SJCRH30 (cell line): ENCODE data around the gene MRTO4. TPM values are rescaled to one million over a fixed set of nuclear protein-coding genes. Genes with fewer than 3 reads are reported as not detected.
A peak's percentile ranks its signal among the peaks of the same experiment; 100 is the strongest.

Source experiments
- DNase-seq, 2 experiments: peaks; one replicate each; pipeline ENCODE4 v3.0.0-alpha.2; 2015 to 2020
- H3K27ac ChIP-seq: fragments of 250-450 bp; sonication (Bioruptor Pico); 2 replicates; pipeline ENCODE4 v1.5.1; 2020; ENCODE audit warnings: mild to moderate bottlenecking, moderate library complexity
- H3K27me3 ChIP-seq: fragments of 250-450 bp; sonication (Bioruptor Pico); 2 replicates; pipeline ENCODE4 v1.5.1; 2020; ENCODE audit warnings: mild to moderate bottlenecking, moderate library complexity
- H3K36me3 ChIP-seq: fragments of 250-450 bp; sonication (Bioruptor Pico); 2 replicates; pipeline ENCODE4 v1.5.1; 2020; ENCODE audit warnings: mild to moderate bottlenecking, moderate library complexity
- H3K4me1 ChIP-seq: fragments of 250-450 bp; sonication (Bioruptor Pico); 2 replicates; pipeline ENCODE4 v1.5.1; 2020; ENCODE audit warnings: mild to moderate bottlenecking, moderate library complexity
- H3K4me3 ChIP-seq: fragments of 250-450 bp; sonication (Bioruptor Pico); 2 replicates; pipeline ENCODE4 v1.5.1; 2020; ENCODE audit warnings: mild to moderate bottlenecking, moderate library complexity
- H3K9me3 ChIP-seq: fragments of 250-450 bp; sonication (Bioruptor Pico); replicated peaks from 2 replicates; pipeline ENCODE4 v1.5.1; 2020; ENCODE audit warnings: mild to moderate bottlenecking, moderate library complexity
- total RNA-seq: library from RNA; depleted of rRNA; stranded (reverse); fragments of >200 nt; shearing (Covaris generic); gene quantifications from 2 replicates; pipeline ENCODE4 v1.2.3, GENCODE V29; 2014; rRNA removed

Gene MRTO4
- 84.7 and 87.0 TPM in 2 replicates for total RNA-seq

DNA sequence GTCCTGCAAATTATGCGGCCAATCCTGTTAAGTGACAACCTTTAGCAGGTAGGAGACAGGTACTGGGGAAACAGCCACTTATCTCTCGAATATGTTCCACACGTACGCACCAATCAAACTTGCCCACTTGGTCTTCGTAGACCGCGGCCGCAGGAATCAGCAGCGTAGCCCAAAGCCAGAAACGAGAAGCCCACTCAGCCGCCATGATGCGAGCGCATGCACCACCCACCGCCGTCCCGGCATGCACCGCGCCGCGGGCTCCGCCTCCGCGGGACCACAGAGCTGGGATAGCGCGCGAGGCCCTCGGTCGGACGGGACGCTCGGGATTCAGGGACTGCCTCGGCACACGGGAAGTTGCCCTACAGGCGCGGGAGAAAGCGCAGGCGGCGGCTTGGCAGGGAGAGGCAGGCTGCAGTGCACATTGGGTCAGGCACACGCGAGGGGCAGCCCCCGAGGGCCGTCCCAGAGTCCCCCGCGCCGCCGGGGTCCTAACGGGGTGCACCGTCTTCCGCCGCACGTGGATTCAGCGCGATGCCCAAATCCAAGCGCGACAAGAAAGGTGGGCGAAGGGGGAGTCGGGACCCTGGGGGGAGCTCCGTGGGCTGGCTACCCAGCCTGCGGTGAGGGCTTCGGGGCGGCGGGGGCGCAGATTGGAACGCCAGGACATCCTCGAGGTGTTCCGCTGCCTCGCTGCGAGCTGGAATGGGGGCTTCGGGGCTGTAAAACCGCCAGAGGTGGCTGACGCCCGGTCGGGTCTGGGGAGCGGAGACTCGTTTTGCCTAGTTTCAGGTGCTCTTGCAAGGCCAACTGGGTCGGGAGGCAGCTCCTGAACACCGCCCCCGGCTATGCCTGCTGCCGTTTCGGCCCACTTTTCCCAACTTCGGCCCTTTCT is at the start of gene MRTO4, which contains the start of gene EMC1:
MRTO4 (plus strand) TSS at position 501 of the 892 bp plus-strand sequence; CDS start at position 532, 31 bp downstream.
EMC1 (minus strand) TSS at position 220 of the 892 bp plus-strand sequence; CDS start at position 205, 15 bp downstream.
- peak within 1 kb of the TSS; percentile 99 for H3K27ac ChIP-seq
- no peaks in the 10 kb centered on the region for H3K9me3 ChIP-seq
- peak within 1 kb of the TSS; percentile 86 for H3K4me3 ChIP-seq
- DNase-seq: peak; percentile 91 to 92
- H3K27me3 ChIP-seq: no peaks in the 10 kb centered on the region
- H3K4me1 ChIP-seq: peaks cover 10% of the 10 kb centered on the region
- peaks cover 25% of the 10 kb centered on the region for H3K36me3 ChIP-seq

- H3K27me3 ChIP-seq: no peaks in the 10 kb centered on the region
- DNase-seq: no peak
- H3K4me1 ChIP-seq: 0 out of 2 replicates have a peak, but pooled peaks cover 4% of the 10 kb centered on the region
- H3K4me3 ChIP-seq: no peak overlapping the region
- no peaks in the 10 kb centered on the region for H3K9me3 ChIP-seq
- no peak overlapping the region for H3K27ac ChIP-seq
- peaks cover 38% of the 10 kb centered on the region for H3K36me3 ChIP-seq
Observed at GRCh38 chr1:19202396-19202795, 49.2 kb upstream of the MRTO4 start.

GRCh38 chr1:19203440-19203839 is 48.2 kb upstream of the MRTO4 start:
- H3K4me3 ChIP-seq: no peak overlapping the region
- no peaks in the 10 kb centered on the region for H3K27me3 ChIP-seq
- no peak for DNase-seq
- no peaks in the 10 kb centered on the region for H3K9me3 ChIP-seq
- 0 out of 2 replicates have a peak, but pooled peaks cover 4% of the 10 kb centered on the region for H3K4me1 ChIP-seq
- no peak overlapping the region for H3K27ac ChIP-seq
- H3K36me3 ChIP-seq: peaks cover 27% of the 10 kb centered on the region

DNA sequence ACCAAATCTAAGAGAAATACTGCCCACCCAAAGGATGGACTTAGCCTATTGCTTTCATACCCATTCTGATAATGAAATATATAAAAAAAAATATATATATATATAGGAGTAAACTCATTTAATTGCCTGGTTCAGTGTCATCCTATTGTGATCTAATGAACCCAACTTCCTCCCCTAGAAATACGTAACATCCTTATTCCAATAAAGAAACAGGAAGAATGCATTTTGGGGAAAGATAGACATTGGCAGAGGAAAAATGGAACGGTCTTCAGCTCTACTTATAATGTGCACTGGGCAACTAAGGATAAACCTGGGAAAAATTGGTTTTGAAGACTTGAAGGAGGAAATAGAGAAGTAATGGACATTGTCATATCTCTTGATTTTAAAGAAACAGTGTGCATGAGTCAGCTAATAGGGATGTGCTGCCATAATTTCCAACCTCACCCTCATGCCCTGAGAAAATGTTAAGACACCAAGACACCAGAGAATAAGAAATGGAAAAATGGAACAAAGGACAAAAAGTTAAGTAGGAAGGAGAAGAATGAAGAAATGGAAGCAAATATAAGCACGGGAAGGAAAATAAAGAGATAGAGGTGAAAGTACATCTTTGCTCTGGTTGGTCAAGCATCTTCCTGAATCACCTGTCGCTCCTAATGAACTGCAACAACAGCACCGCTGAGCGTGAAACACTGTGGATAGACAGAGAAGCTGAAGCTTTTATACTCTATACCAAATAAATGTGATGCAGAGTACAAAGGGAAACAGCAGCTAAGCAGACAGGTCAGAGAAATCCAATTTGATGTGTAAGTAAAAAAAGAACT is 46.9 kb upstream of the MRTO4 start:
- H3K36me3 ChIP-seq: peaks cover 15% of the 10 kb centered on the region

GRCh38 chr1:19205403-19205802 is 46.2 kb upstream of the MRTO4 start:
- no peak for DNase-seq
- Histone ChIP-seq H3K9me3 (no peaks in the 10 kb centered on the region), H3K27me3 (no peaks in the 10 kb centered on the region), H3K36me3 (peaks cover 11% of the 10 kb centered on the region), H3K4me1 (no peaks in the 10 kb centered on the region), H3K27ac (no peak overlapping the region), H3K4me3 (no peak overlapping the region)

More for the DNA sequence above, 46.9 kb upstream of the MRTO4 start:
- Histone ChIP-seq H3K9me3 (no peaks in the 10 kb centered on the region), H3K27me3 (no peaks in the 10 kb centered on the region), H3K27ac (no peak overlapping the region), H3K4me3 (no peak overlapping the region), H3K4me1 (0 out of 2 replicates have a peak, but pooled peaks cover 4% of the 10 kb centered on the region)
- DNase-seq: no peak

DNA sequence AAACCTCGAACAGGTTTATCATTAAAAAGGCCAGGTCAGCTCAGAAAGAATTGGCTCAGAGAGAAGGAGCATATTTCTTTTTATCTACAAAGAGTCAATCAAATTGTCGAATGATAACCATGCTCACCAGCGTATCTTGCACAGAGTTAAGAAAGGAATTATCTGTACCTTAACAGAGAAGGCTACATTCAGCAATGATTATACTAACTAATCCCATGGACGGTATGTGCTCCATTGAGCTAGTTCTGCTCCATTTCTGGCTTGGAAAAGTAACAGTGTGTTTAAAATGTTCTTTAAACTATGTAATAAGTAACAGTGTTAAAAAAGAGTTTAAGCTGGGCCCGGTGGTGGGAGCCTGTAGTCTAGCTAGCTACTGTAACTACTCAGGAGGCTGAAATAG is 45.8 kb upstream of the MRTO4 start:
- H3K9me3 ChIP-seq: no peaks in the 10 kb centered on the region
- H3K36me3 ChIP-seq: peaks cover 7% of the 10 kb centered on the region; the same call in 1 of the 2 replicates
- H3K4me1 ChIP-seq: no peaks in the 10 kb centered on the region
- H3K27ac ChIP-seq: no peak overlapping the region
- H3K27me3 ChIP-seq: no peaks in the 10 kb centered on the region
- DNase-seq: no peak
- H3K4me3 ChIP-seq: no peak overlapping the region

GRCh38 chr1:19206947-19207346 is 44.7 kb upstream of the MRTO4 start:
- no peak overlapping the region for H3K4me3 ChIP-seq
- no peak for DNase-seq
- no peaks in the 10 kb centered on the region for H3K9me3 ChIP-seq
- H3K27me3 ChIP-seq: no peaks in the 10 kb centered on the region
- 0 out of 2 replicates have a peak, but pooled peaks cover 4% of the 10 kb centered on the region for H3K4me1 ChIP-seq
- H3K27ac ChIP-seq: no peak overlapping the region
- H3K36me3 ChIP-seq: no peaks in the 10 kb centered on the region; the same call in 1 of the 2 replicates

GRCh38 chr1:19208710-19209438 is 42.7 kb upstream of the MRTO4 start:
- peak overlapping the region; percentile 96 for H3K4me3 ChIP-seq
- no peak for DNase-seq
- H3K4me1 ChIP-seq: 0 out of 2 replicates have a peak, but pooled peaks cover 4% of the 10 kb centered on the region
- H3K36me3 ChIP-seq: peaks cover 8% of the 10 kb centered on the region
- no peaks in the 10 kb centered on the region for H3K27me3 ChIP-seq
- peak overlapping the region; percentile 88 for H3K27ac ChIP-seq
- no peaks in the 10 kb centered on the region for H3K9me3 ChIP-seq

GRCh38 chr1:19209439-19209989 is 42.1 kb upstream of the MRTO4 start:
- no peaks in the 10 kb centered on the region for H3K27me3 ChIP-seq
- peak overlapping the region; percentile 96 for H3K4me3 ChIP-seq
- H3K9me3 ChIP-seq: no peaks in the 10 kb centered on the region
- 0 out of 2 replicates have a peak, but pooled peaks cover 4% of the 10 kb centered on the region for H3K4me1 ChIP-seq
- peak; percentile 31 to 47 for DNase-seq
- peaks cover 11% of the 10 kb centered on the region for H3K36me3 ChIP-seq
- H3K27ac ChIP-seq: peak overlapping the region; percentile 88

- no peaks in the 10 kb centered on the region for H3K27me3 ChIP-seq
- DNase-seq: peak; percentile 95 to 97
- H3K36me3 ChIP-seq: peaks cover 11% of the 10 kb centered on the region
- 0 out of 2 replicates have a peak, but pooled peaks cover 4% of the 10 kb centered on the region for H3K4me1 ChIP-seq
- peak within 1 kb of the TSS; percentile 88 for H3K27ac ChIP-seq
- peak within 1 kb of the TSS; percentile 96 for H3K4me3 ChIP-seq
- H3K9me3 ChIP-seq: no peaks in the 10 kb centered on the region
Observed at GRCh38 chr1:19209990-19210771, 41.4 kb upstream of the MRTO4 start, which contains the start of gene UBR4. Gene UBR4 (minus strand): TSS chr1:19210266. CDS start chr1:19210248, 18 bp downstream.

DNA sequence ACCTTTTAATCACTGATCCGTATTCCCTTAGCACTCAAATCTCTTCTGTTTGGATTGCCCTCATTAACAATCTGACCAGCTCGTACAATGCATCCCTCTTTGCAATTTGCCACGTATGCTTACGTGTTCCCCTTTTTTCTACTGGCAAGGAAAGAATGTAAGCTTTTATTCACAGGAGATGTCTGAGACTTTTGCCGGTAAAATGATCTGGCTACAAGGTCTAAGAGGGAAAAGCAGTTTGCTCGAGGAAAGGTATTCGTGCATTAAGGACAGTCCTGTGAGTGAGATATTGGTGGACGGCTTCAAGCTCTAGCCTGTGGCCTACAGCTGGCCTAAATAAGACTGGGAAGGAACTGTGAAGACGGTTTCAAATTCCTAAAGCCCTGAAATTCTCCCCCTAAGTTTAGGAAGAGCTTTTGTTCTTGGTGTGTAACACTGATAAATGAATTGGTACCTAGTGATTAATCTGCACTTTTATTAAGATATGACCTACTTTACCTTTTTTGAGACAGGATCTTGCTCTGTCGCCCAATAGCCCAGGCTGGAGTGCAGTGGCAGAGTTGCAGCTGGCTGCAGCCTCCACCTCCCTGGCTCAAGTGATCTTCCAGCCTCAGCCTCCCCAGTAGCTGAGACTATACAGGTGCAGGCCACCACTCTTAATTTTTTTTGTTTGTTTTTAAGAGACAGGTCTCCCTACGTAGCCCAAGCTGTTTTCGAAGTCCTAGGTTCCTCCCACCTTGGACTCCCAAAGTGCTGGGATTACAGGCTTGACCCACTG is 40.6 kb upstream of the MRTO4 start:
- Histone ChIP-seq H3K9me3 (no peaks in the 10 kb centered on the region), H3K27ac (peak overlapping the region; percentile 88), H3K4me1 (0 out of 2 replicates have a peak, but pooled peaks cover 4% of the 10 kb centered on the region), H3K27me3 (no peaks in the 10 kb centered on the region), H3K36me3 (peaks cover 11% of the 10 kb centered on the region), H3K4me3 (peak overlapping the region; percentile 96)
- peak in 1 of 2 experiments; percentile 41 for DNase-seq

- Histone ChIP-seq H3K4me3 (no peak overlapping the region), H3K4me1 (0 out of 2 replicates have a peak, but pooled peaks cover 4% of the 10 kb centered on the region), H3K9me3 (no peaks in the 10 kb centered on the region), H3K27me3 (no peaks in the 10 kb centered on the region), H3K36me3 (peaks cover 21% of the 10 kb centered on the region), H3K27ac (no peak overlapping the region)
- DNase-seq: no peak
Observed at GRCh38 chr1:19212167-19212566, 39.4 kb upstream of the MRTO4 start.
